ENCODE measurements around the gene SLC4A1. TPM values are rescaled to one million over a fixed set of nuclear protein-coding genes. Genes with fewer than 3 reads are reported as not detected.

Gene SLC4A1
- total and polyA plus RNA-seq, 2 donors (not counting 3 experiments of a cell fraction or from before 2014, with no cell fraction given), result not detected

DNA sequence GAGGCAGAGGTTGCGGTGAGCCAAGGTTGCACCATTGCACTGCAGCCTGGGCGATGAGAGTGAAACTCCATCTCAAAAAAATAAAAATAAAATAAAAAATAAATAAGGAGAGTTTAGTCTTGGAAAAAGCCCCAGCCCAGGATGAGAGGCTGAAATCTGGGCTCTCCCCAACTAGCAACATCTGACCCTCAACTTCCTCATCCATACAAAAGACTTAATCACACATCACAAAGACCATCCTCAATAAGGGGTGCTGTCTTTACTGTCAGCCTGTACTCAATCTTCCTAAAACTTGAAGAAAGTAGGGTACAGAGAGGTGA, 11.4 kb upstream of the SLC4A1 start:
- Histone ChIP-seq H3K4me3 (replicated peaks in 1 of 3; ENCODE audit: insufficient read depth in 1 of 3, low read depth in 1 of 3, low read length in 3 of 3) (no peak overlapping the region), H3K4me1 (ENCODE audit: control insufficient read depth, extremely low read depth, insufficient read depth, low read length) (peaks cover 15% of the 10 kb centered on the region), H3K27ac (ENCODE audit: insufficient read depth, low read depth, low read length) (peak overlapping the region; percentile 66), H3K9me1 (replicated peaks; ENCODE audit: control insufficient read depth, extremely low read depth, insufficient read depth, low read length) (no peaks in the 10 kb centered on the region), H4K20me1 (replicated peaks; ENCODE audit: control insufficient read depth, extremely low read depth, insufficient read depth, low read length) (no peaks in the 10 kb centered on the region), H3K4me2 (ENCODE audit: insufficient read depth, low read length) (peak overlapping the region; percentile 69), H3K9me3 (replicated peaks; ENCODE audit: control insufficient read depth, insufficient read depth, low read length) (no peaks in the 10 kb centered on the region), H3K79me2 (ENCODE audit: control insufficient read depth, insufficient read depth, low read length) (no peaks in the 10 kb centered on the region), H3K36me3 (ENCODE audit: control insufficient read depth in 2 of 2, extremely low read depth in 1 of 2, insufficient read depth in 2 of 2, low read length in 2 of 2) (no peaks in the 10 kb centered on the region), H2AFZ (ENCODE audit: low read depth, low read length) (no peak overlapping the region), H3K9ac (replicated peaks; ENCODE audit: extremely low read depth, insufficient read depth, low read length) (peak overlapping the region; percentile 22), H3K27me3 (ENCODE audit: control insufficient read depth in 2 of 2, insufficient read depth in 2 of 2, low read length in 2 of 2) (no peaks in the 10 kb centered on the region)
- FAIRE-seq (no peak), DNase-seq (ENCODE audit: low read depth, low spot score) (no peak)
- POLR2A ChIA-PET, result interaction anchor here (0.6 kb wide), 1 partner anchor 273 kb away, joined by 3 read pairs; no protein-coding TSS in a partner anchor
- intact Hi-C loops (cut with micrococcal nuclease), result loop anchor here (1.0 to 2.0 kb wide), 2 partner anchors 45 to 56 kb away; partner anchors contain the start of gene SLC25A39
- TF ChIP-seq EZH2 (IDR thresholded peaks at IDR 0.05; ENCODE audit: borderline replicate concordance, low read depth, low read length, severe bottlenecking) (no peak), FOS (IDR thresholded peaks at IDR 0.05; ENCODE audit: borderline replicate concordance, insufficient read depth, low read length) (no peak), GATA2 (IDR thresholded peaks at IDR 0.05; ENCODE audit: insufficient read depth, insufficient read length, low read depth, low read length) (no peak), POLR2A (IDR thresholded peaks at IDR 0.05; ENCODE audit: low read depth, low read length) (no peak)
- no TSS peak for BruUV-seq (replicated peaks)
- CTCF ChIA-PET, result interaction anchor here (0.7 to 1.8 kb wide), 4 partner anchors 32 to 76 kb away, joined by 3 to 5 read pairs (median 3); no protein-coding TSS in a partner anchor
- dilution Hi-C loops (cut with MboI; ENCODE audit: extremely low pct_ligation_motif_present, low sequenced_read_pairs), result no loop called here

DNA sequence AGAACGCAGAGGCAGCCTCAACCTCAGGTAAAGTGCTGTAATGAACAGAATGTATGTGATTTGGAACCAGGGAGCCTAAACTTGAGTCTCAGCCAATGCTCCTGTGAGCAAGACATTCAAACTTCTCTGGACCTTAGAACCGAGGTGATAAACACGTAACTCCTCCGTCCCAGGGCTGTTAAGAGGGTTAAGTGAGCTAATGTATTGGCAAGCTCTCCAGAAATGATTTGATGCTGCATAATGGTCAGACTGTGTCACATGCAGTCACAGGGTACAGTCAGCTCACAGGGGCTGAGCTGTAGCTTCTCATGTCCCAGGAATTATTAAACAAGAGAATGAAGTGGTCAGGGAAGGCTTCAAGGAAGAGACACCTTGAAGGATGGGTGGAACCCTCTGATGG, 10.0 kb upstream of the SLC4A1 start:
- no peak for DNase-seq (ENCODE audit: low read depth, low spot score)
- Histone ChIP-seq H3K9ac (replicated peaks; ENCODE audit: extremely low read depth, insufficient read depth, low read length) (no peak overlapping the region), H3K9me1 (replicated peaks; ENCODE audit: control insufficient read depth, extremely low read depth, insufficient read depth, low read length) (no peaks in the 10 kb centered on the region), H3K27ac (ENCODE audit: insufficient read depth, low read depth, low read length) (no peak overlapping the region), H3K4me1 (ENCODE audit: control insufficient read depth, extremely low read depth, insufficient read depth, low read length) (peaks cover 15% of the 10 kb centered on the region), H3K27me3 (ENCODE audit: control insufficient read depth in 2 of 2, insufficient read depth in 2 of 2, low read length in 2 of 2) (no peaks in the 10 kb centered on the region), H3K79me2 (ENCODE audit: control insufficient read depth, insufficient read depth, low read length) (no peaks in the 10 kb centered on the region), H4K20me1 (replicated peaks; ENCODE audit: control insufficient read depth, extremely low read depth, insufficient read depth, low read length) (no peaks in the 10 kb centered on the region), H3K4me3 (replicated peaks in 1 of 3; ENCODE audit: insufficient read depth in 1 of 3, low read depth in 1 of 3, low read length in 3 of 3) (no peak overlapping the region), H2AFZ (ENCODE audit: low read depth, low read length) (no peak overlapping the region), H3K9me3 (replicated peaks; ENCODE audit: control insufficient read depth, insufficient read depth, low read length) (no peaks in the 10 kb centered on the region), H3K4me2 (ENCODE audit: insufficient read depth, low read length) (no peak overlapping the region), H3K36me3 (ENCODE audit: control insufficient read depth in 2 of 2, extremely low read depth in 1 of 2, insufficient read depth in 2 of 2, low read length in 2 of 2) (no peaks in the 10 kb centered on the region)
- ChIA-PET POLR2A (no interaction called here), CTCF (interaction anchor here (0.9 kb wide), 1 partner anchor 56 kb away, joined by 3 read pairs; no protein-coding TSS in a partner anchor)
- no peak for FAIRE-seq
- intact Hi-C loops (cut with micrococcal nuclease), result loop anchor here (2.0 kb wide), 1 partner anchor 47 kb away; the partner anchor contains the start of gene SLC25A39
- dilution Hi-C loops (cut with MboI; ENCODE audit: extremely low pct_ligation_motif_present, low sequenced_read_pairs), result no loop called here
- BruUV-seq (replicated peaks), result no TSS peak
- no peak for TF ChIP-seq MYC (IDR thresholded peaks at IDR 0.05; ENCODE audit: low read depth, low read length)
- no peak for TF ChIP-seq POLR2A (IDR thresholded peaks at IDR 0.05; ENCODE audit: low read depth, low read length)
- no peak for TF ChIP-seq EZH2 (IDR thresholded peaks at IDR 0.05; ENCODE audit: borderline replicate concordance, low read depth, low read length, severe bottlenecking)
- no peak for TF ChIP-seq FOS (IDR thresholded peaks at IDR 0.05; ENCODE audit: borderline replicate concordance, insufficient read depth, low read length)
- TF ChIP-seq, protein P1, sequence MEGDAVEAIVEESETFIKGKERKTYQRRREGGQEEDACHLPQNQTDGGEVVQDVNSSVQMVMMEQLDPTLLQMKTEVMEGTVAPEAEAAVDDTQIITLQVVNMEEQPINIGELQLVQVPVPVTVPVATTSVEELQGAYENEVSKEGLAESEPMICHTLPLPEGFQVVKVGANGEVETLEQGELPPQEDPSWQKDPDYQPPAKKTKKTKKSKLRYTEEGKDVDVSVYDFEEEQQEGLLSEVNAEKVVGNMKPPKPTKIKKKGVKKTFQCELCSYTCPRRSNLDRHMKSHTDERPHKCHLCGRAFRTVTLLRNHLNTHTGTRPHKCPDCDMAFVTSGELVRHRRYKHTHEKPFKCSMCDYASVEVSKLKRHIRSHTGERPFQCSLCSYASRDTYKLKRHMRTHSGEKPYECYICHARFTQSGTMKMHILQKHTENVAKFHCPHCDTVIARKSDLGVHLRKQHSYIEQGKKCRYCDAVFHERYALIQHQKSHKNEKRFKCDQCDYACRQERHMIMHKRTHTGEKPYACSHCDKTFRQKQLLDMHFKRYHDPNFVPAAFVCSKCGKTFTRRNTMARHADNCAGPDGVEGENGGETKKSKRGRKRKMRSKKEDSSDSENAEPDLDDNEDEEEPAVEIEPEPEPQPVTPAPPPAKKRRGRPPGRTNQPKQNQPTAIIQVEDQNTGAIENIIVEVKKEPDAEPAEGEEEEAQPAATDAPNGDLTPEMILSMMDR (IDR thresholded peaks at IDR 0.05; ENCODE audit: extremely low read depth in 1 of 2, insufficient read depth in 1 of 2, low read depth in 1 of 2, low read length in 2 of 2), result no peak
- no peak for TF ChIP-seq GATA2 (IDR thresholded peaks at IDR 0.05; ENCODE audit: insufficient read depth, insufficient read length, low read depth, low read length)
- TF ChIP-seq POLR2AphosphoS5 (IDR thresholded peaks at IDR 0.05; ENCODE audit: insufficient read depth, low read depth, low read length), result no peak
- TF ChIP-seq JUN (IDR thresholded peaks at IDR 0.05; ENCODE audit: borderline replicate concordance, insufficient read depth, insufficient read length, low read depth), result no peak

All from endothelial cell of umbilical vein (primary cell).